Bronchial epithelial cell (primary cell): ENCODE data around the gene IFI27L1. TPM values are rescaled to one million over a fixed set of nuclear protein-coding genes. Genes with fewer than 3 reads are reported as not detected.

ENCODE experiments used
- DNase-seq: peaks from one replicate; pipeline ENCODE4 v3.0.0-alpha.2; 2010; ENCODE audit warnings: low read depth
- FAIRE-seq: peaks from 2 replicates; lab custom pipeline; 2011; peaks lifted over from hg19 to GRCh38; lab: Jason Lieb, UNC
- H3K27me3 ChIP-seq: 2 replicates; pipeline ENCODE4 v1.5.1; 2011; ENCODE audit warnings: low read length; ENCODE audit not compliant: control insufficient read depth, insufficient read depth
- H3K36me3 ChIP-seq: 2 replicates; pipeline ENCODE4 v1.5.1; 2011; ENCODE audit warnings: low read length; ENCODE audit not compliant: control insufficient read depth, insufficient read depth
- H3K4me3 ChIP-seq: 2 replicates; pipeline ENCODE4 v1.5.1; 2011; ENCODE audit warnings: mild to moderate bottlenecking, low read depth, low read length, control low read depth
- CTCF ChIP-seq: IDR thresholded peaks from 2 replicates; pipeline ENCODE4 v1.5.1; 2011; ENCODE audit warnings: mild to moderate bottlenecking, moderate library complexity, low read length, control low read depth, inconsistent platforms; ENCODE audit not compliant: insufficient read depth, severe bottlenecking
- total RNA-seq: library from RNA; depleted of rRNA; stranded (reverse); fragments of >200 nt; gene quantifications from 2 replicates; pipeline ENCODE4 v1.2.1, GENCODE V29; 2014

Gene IFI27L1
- total RNA-seq, 1 donor from 2014 or later: 8.7 TPM

DNA sequence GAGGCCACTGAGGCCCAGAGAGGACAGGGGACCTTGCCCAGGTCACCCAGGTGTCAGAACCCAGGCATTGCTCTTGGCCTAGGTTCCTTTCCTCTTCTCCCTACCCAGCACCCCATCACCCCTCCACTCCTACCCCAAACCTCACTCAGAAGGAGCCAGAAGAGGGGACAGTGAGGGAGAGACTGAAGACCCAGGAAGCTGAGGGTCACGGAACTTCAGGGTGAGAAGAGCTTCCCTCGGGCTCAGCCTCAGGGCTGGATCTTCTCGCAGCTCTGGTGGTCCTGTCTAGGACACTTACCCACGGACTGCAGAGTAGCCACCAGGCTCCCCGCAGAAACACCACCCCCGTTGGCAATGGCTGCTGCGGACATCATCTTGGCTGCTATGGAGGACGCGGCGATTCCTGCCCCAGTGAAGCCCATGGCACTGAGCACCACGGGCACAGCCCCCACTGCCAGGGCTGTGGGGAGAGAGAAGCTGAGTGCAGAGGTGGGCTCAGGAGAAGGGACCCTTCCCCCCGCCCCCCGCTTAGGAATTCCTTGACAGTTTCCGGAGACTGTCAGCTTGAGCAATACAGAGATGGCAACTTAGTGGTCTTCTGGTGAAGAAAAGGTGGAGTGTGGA is 47.2 kb downstream of the IFI27L1 start:
- FAIRE-seq (no peak), DNase-seq (no peak)
- Histone ChIP-seq H3K27me3 (no peaks in the 10 kb centered on the region), H3K36me3 (peaks cover 3% of the 10 kb centered on the region), H3K4me3 (no peak overlapping the region)
- no peak for TF ChIP-seq CTCF

DNA sequence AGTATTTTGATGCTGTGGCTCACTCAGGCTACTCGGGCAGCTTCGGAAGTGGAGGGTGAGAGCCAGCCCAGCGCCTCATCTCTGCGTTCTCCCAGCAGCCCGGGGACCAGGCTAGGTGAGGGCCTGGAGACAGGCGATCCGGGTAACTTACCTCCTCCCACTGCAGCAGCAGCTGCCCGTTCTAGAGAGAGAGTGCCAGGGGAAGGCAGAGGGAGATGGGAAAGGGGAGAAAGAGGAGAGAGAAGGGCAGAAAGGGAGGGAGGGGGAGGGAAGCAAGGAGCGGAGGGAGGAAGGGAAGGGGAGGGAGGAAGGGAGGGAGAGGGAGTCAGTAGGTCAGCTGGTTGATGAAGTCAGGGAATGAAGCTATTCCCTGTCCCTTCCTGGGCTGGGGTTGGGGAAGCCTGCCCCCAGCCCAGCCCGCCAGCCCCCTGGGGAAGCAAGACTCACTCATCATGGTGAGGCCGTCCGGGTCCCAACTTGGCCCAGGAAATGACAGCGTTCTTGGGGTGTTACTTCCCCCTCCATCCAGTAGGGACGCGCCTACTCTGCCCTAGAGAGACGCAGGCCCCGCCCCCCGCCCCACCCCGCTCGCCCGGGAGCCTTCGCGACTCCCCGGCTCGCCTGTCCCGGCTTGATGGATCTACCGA is 48.1 kb downstream of the IFI27L1 start, which contains the start of gene IFI27L2:
Gene IFI27L2 (minus strand): TSS at position 494 of the 647 bp plus-strand sequence. CDS start 40 bp downstream, at position 454.
- peak; percentile 35 for TF ChIP-seq CTCF
- peak within 1 kb of the TSS; percentile 62 for H3K4me3 ChIP-seq
- H3K36me3 ChIP-seq: peaks cover 3% of the 10 kb centered on the region
- FAIRE-seq (no peak), DNase-seq (peak; percentile 75)
- no peaks in the 10 kb centered on the region for H3K27me3 ChIP-seq

- peaks cover 3% of the 10 kb centered on the region for H3K36me3 ChIP-seq
- peak; percentile 80 for DNase-seq
- H3K4me3 ChIP-seq: peak overlapping the region; percentile 62
- FAIRE-seq: no peak
- no peaks in the 10 kb centered on the region for H3K27me3 ChIP-seq
- no peak for TF ChIP-seq CTCF
Measured at GRCh38 chr14:94129758-94130414, 48.8 kb downstream of the IFI27L1 start.

DNA sequence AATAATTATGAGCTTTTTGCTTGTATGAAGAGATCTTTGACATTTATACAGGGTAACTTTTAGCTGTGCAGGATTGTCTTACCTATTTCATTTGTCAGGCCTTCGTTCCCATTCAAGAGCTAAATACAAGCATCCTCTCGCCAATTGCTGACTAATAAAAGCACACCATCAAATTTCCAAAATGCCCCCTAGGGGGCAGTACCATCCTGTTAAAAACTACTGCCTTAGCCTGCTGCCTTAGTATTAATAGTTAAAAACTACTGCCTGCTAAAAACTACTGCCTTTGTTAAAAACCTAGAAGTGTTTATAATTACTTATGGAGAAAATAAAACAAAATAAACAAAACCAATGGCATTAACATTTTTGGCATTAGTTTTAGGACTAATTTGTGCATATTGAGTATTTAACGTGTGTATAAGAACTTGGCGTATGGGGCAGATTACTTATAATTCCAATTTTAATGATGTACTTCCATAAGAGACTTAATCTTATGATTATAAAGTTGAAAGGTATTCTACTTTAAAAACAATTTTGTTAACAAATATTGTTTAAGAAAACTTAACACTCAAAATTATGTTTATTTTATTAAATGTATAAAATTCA is 51.3 kb downstream of the IFI27L1 start:
- DNase-seq: peak; percentile 75
- Histone ChIP-seq H3K4me3 (no peak overlapping the region), H3K36me3 (peaks cover 3% of the 10 kb centered on the region), H3K27me3 (no peaks in the 10 kb centered on the region)
- FAIRE-seq: no peak
- TF ChIP-seq CTCF: peak; percentile 65

DNA sequence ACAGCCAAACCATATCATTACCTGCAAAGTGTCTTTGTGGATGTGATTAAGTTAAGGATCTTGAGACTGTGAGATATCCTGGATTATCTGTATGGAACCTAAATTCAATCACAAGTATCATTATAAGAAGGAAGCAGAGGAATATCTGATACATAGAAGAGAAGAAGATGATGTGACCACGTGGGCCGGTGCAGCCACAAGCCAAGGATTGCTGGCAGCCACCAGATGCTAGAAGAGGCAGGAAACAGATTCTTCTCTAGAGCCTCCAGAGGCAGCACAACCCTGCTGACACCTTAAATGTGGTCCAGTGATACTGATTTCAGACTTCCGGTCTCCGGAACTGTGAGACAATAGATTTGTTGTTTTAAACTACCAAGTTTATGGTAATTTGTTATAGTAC is 54.4 kb downstream of the IFI27L1 start:
- DNase-seq: no peak
- H3K4me3 ChIP-seq: no peak overlapping the region

More for the DNA sequence above, 54.4 kb downstream of the IFI27L1 start:
- no peak for TF ChIP-seq CTCF
- H3K36me3 ChIP-seq: no peaks in the 10 kb centered on the region
- H3K27me3 ChIP-seq: no peaks in the 10 kb centered on the region
- FAIRE-seq: no peak
